ENCODE measurements around the gene BDNF.
"Not testable (repeated sequence)": the region's sequence is repeated elsewhere in the genome, so short reads cannot be mapped to it uniquely, and the experiment has no call there.

The BDNF gene

DNA sequence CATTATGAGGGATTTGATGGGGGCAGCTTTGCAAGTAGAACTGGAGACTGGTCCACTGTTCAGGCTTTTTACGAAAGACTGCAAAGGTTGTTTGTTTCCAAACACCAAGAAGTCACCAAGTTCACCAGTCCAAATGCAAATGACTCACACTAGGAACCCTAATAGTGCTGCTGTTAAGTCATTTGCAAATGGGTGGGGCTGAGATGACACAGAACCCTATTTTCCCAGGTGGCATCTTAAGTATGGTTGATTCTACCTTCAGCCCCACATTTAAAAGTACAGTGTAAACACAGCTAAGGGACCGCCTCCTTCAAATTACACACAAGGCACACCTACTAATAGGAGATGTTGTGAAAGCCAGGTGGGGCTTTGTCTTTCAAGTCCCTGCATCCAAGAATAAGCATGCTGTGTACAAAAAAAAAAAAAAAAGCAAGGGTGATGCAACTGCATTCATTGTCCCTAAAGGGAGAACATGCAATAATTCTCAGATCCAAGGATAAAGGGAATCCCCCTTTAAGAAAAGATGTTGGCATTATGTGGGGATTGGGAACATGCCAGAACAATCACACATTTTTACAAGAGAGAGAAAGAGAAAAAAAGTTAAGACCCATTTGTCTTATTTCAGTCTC is 27.3 kb downstream of the BDNF start:
- DNase-seq (ENCODE audit: low spot score) = no peak
- no peak overlapping the region for H3K27ac ChIP-seq
- H3K4me3 ChIP-seq = no peak overlapping the region
- TF ChIP-seq, protein P1, sequence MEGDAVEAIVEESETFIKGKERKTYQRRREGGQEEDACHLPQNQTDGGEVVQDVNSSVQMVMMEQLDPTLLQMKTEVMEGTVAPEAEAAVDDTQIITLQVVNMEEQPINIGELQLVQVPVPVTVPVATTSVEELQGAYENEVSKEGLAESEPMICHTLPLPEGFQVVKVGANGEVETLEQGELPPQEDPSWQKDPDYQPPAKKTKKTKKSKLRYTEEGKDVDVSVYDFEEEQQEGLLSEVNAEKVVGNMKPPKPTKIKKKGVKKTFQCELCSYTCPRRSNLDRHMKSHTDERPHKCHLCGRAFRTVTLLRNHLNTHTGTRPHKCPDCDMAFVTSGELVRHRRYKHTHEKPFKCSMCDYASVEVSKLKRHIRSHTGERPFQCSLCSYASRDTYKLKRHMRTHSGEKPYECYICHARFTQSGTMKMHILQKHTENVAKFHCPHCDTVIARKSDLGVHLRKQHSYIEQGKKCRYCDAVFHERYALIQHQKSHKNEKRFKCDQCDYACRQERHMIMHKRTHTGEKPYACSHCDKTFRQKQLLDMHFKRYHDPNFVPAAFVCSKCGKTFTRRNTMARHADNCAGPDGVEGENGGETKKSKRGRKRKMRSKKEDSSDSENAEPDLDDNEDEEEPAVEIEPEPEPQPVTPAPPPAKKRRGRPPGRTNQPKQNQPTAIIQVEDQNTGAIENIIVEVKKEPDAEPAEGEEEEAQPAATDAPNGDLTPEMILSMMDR (IDR thresholded peaks at IDR 0.05) = no peak

DNA sequence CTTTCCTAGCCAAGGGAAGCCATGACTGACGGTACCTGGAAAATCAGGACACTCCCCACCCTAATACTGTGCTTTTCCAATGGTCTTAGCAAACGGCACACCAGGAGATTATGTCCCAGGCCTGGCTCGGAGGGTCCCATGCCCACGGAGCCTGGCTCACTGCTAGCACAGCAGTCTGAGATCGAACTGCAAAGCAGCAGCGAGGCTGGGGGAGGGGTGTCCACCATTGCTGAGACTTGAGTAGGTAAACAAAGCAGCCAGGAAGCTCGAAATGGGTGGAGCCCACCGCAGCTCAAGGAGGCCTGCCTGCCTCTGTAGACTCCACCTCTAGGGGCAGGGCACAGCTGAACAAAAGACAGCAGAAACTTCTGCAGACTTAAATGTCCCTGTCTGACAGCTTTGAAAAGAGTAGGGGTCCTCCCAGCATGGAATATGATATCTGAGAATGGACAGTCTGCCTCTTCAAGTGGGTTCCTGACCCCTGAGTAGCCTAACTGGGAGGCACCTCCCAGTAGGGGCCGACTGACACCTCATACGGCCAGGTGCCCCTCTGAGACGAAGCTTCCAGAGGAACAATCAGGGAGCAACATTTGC is 34.6 kb downstream of the BDNF start:
- DNase-seq (ENCODE audit: low spot score); H3K27ac ChIP-seq: not testable (repeated sequence)

DNA sequence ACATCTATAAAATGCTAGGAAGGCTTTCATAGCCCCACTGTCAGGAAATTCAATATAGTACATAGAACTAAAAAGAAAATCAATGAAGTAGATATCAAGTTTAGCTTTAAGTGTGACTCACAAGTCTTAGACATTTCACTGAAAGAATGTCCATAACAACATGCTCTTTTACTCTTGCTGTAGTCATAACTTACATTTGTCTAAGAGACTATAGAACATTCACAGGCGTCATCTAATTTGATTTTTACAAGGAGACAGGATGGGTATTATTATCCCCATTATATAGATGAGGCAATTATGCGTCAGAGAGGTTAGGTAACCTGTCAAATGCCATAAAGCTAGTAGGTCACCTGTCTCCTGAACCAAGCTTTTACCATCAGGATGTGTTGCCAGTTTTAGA is 36.9 kb downstream of the BDNF start:
- DNase-seq (ENCODE audit: low spot score) = no peak
- Histone ChIP-seq H3K4me3 (no peak overlapping the region), H3K27ac (no peak overlapping the region)
- TF ChIP-seq, protein P1 (IDR thresholded peaks at IDR 0.05) = no peak

More for the DNA sequence above, 34.6 kb downstream of the BDNF start:
- H3K4me3 ChIP-seq = not testable (repeated sequence)

DNA sequence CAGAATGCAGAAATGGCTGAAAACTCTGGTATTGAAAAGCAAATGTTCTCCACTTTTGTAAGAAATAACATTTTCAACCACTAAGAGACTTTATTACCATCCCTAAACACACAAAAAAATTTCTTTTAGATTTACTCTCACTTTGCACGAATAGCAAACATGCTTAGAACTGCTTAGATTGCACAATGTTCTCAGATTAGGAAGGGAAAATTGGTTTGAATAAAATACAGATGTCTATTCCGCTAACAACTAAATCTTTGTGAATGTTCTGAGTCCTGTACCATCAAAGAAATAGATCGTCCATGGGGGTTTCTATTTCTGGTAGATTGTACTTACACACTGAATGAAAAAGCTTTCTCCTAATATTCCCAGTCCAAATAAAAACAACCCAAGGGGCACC is 40.1 kb downstream of the BDNF start:
- Histone ChIP-seq H3K27ac (no peak overlapping the region), H3K4me3 (no peak overlapping the region)
- TF ChIP-seq, protein P1 (IDR thresholded peaks at IDR 0.05) = no peak
- no peak for DNase-seq (ENCODE audit: low spot score)

DNA sequence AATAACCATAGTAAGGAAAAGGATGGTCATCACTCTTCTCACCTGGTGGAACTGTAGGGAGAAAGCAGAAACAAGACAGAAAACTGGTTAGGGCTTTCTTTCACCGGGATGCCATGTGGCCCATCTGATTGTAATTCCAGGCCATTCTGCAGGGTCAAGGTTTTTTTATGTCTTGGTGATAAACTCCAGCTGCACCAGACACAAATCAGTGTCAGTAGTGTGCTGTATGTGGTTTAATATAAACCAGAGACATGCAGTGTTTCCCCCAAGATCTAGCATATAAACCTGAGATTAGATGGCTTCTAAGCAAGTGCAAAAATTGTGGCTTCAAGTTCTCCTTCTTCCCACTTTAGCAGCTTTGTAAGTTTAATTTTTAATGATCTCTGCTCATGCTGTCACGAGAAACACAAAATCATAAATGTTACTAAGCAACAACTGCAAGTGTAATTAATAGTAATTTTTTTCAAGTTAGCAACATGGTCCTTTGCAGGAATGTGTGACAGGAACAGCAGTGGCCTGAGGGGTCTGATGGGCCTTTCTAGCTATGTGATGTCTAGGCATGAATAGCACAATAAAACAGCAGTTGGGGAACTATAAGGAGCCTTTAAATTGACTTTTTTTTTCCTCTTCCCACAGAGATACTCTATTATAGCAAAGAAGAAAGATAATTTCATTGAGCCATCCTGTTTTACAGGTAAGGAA is 41.6 kb downstream of the BDNF start:
- no peak overlapping the region for H3K27ac ChIP-seq
- H3K4me3 ChIP-seq = no peak overlapping the region
- no peak for DNase-seq (ENCODE audit: low spot score)
- TF ChIP-seq, protein P1 (IDR thresholded peaks at IDR 0.05) = no peak

DNA sequence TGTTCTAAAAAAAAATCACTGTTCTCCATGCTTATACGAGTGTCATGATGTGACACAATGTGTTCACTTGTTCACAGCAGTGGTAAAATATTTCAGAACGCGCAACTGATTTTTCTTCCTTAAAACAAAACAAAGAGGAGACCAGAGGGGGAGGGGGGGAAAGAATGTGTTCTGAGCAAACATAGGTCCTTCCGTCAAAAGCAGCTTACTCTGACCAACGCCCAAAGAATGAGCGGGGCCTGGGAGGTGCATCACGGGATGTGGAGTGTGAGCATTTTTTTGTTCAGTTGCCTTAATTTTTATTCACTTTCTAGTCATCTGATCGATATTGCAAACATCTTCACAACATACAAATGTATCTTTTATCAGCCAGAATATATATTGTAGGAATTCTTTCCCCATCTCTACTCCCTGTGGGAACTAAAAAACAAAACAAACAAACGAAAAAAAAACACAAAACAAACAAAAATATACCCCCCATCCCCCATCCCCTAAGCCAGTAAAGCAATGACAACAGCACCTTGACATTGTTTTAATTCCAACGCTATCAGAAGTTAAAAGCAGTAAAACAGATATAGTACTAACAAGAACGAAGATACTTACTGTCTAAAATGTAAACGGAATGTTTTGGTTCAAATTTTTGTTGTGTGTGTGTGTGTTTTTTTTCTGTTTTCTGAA is 43.3 kb downstream of the BDNF start:
- Histone ChIP-seq H3K4me3 (no peak overlapping the region), H3K27ac (no peak overlapping the region)
- TF ChIP-seq, protein P1 (IDR thresholded peaks at IDR 0.05) = no peak
- DNase-seq (ENCODE audit: low spot score) = no peak

DNA sequence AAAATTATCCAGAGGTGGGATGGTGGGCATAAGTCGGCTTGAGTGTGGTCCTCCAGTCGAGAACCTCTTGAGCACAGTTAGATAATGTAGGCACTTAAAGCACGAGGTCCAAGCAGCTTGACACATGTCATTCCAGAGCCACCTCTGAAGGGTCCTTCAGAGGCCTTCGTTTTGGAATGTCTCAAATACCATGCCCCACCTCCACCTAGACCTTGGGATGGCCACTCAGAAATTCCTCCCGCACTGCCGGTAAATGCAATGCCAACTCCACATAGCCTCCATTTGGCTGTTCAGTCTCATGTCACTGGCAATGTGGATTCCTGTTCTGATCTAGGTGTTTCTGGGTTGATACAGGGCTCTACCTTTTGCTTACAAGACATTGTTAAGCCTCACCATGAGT is 43.9 kb downstream of the BDNF start:
- Histone ChIP-seq H3K27ac (no peak overlapping the region), H3K4me3 (no peak overlapping the region)
- DNase-seq (ENCODE audit: low spot score) = no peak
- TF ChIP-seq, protein P1 (IDR thresholded peaks at IDR 0.05) = no peak

All from coronary artery (tissue), 2 donors.